Ovary (tissue), 3 donors: ENCODE results near the gene TNS3.

Experiments
- CTCF ChIP-seq, 3 donors: fragments of 450-650 bp in 2 of 3; fragments of 200-600 bp in 1 of 3; IDR thresholded peaks; one replicate each; pipeline versions ENCODE4 v1.5.1 to v1.8.0; 2016 to 2022; ENCODE audit warnings: antibody characterized with exemption in 3 of 3, mild to moderate bottlenecking in 1 of 3
- EP300 ChIP-seq: sonication (generic); formaldehyde crosslinking; IDR thresholded peaks from one replicate; pipeline ENCODE4 v1.6.1; 2017; ENCODE audit warnings: antibody characterized with exemption
- POLR2A ChIP-seq: fragments of 450-650 bp; IDR thresholded peaks from one replicate; pipeline ENCODE4 v1.6.1; 2017; ENCODE audit warnings: antibody characterized with exemption, mild to moderate bottlenecking, moderate library complexity
- donor health status: DM: no; HTN: no; CAD: no.

- TF ChIP-seq EP300 (no peak), CTCF (IDR thresholded peaks at IDR 0.05) (no peak), POLR2A (no peak)
Measured at GRCh38 chr7:47601119-47601880, 19.4 kb upstream of the TNS3 start.
